K562 (cell line): Measurements from ENCODE around the gene RNF40. TPM values are rescaled to one million over a fixed set of nuclear protein-coding genes. Genes with fewer than 3 reads are reported as not detected.

Experiments used
- ARID3A ChIP-seq: IDR thresholded peaks from 2 replicates; pipeline ENCODE4 v1.6.1; 2012; ENCODE audit warnings: low read depth, low read length, improper control_type of control experiment, borderline replicate concordance
- CEBPG ChIP-seq, 3 experiments: fragments of 200-800 bp in 1 of 3; sonication (Bioruptor generic) in 1 of 3; sonication (generic) in 1 of 3; formaldehyde crosslinking in 1 of 3; IDR thresholded peaks in 2 of 3; conservative IDR thresholded peaks in 1 of 3; 2 replicates each; pipeline versions ENCODE4 v1.6.1 to v1.8.0; 2016 to 2022; ENCODE audit warnings: missing compliant biosample characterization in 2 of 3, missing genetic modification characterization in 2 of 3, mild to moderate bottlenecking in 1 of 3, missing genetic modification reagents in 1 of 3
- DEAF1 ChIP-seq: fragments of 450-650 bp; formaldehyde crosslinking; IDR thresholded peaks from 2 replicates; pipeline ENCODE4 v1.4.0; 2020; ENCODE audit warnings: mild to moderate bottlenecking, moderate library complexity
- E2F4 ChIP-seq: sonication (generic); formaldehyde crosslinking; IDR thresholded peaks from 2 replicates; pipeline ENCODE4 v1.8.0; 2022; ENCODE audit warnings: mild to moderate bottlenecking, low read depth, missing genetic modification reagents
- ESRRB ChIP-seq: fragments of 250-450 bp; sonication (Bioruptor Pico); IDR thresholded peaks from 2 replicates; pipeline ENCODE4 v1.5.0; 2020; ENCODE audit warnings: mild to moderate bottlenecking, moderate library complexity, borderline replicate concordance
- FIP1L1 ChIP-seq: fragments of 200-400 bp; formaldehyde crosslinking; IDR thresholded peaks from 2 replicates; pipeline ENCODE4 v1.6.1; 2018; ENCODE audit warnings: mild to moderate bottlenecking, low read depth, low read length; ENCODE audit not compliant: poor library complexity, severe bottlenecking
- FOXJ3 ChIP-seq: sonication (generic); formaldehyde crosslinking; IDR thresholded peaks from 2 replicates; pipeline ENCODE4 v1.4.0; 2020; ENCODE audit warnings: mild to moderate bottlenecking, missing genetic modification reagents
- LEF1 ChIP-seq: fragments of 450-650 bp; IDR thresholded peaks from 2 replicates; pipeline ENCODE4 v1.6.1; 2016; ENCODE audit warnings: mild to moderate bottlenecking
- PRMT5 ChIP-seq: sonication (generic); formaldehyde crosslinking; IDR thresholded peaks from 2 replicates; pipeline ENCODE4 v1.5.0; 2020; ENCODE audit warnings: missing genetic modification reagents
- SAFB2 ChIP-seq: fragments of 200-400 bp; formaldehyde crosslinking; IDR thresholded peaks from 2 replicates; pipeline ENCODE4 v1.6.1; 2018; ENCODE audit warnings: borderline replicate concordance, low read length, low read depth, moderate library complexity; ENCODE audit not compliant: severe bottlenecking
- SMAD3 ChIP-seq: fragments of 450-650 bp; formaldehyde crosslinking; conservative IDR thresholded peaks from 2 replicates; pipeline ENCODE4 v1.4.0; 2020; ENCODE audit warnings: mild to moderate bottlenecking
- TEAD2 ChIP-seq: fragments of 450-650 bp; IDR thresholded peaks from 2 replicates; pipeline ENCODE4 v1.6.1; 2016; ENCODE audit warnings: missing genetic modification characterization, control low read depth, missing compliant biosample characterization
- TSC22D4 ChIP-seq: fragments of 450-650 bp; IDR thresholded peaks from 2 replicates; pipeline ENCODE4 v1.6.1; 2016; ENCODE audit warnings: missing genetic modification characterization, missing biosample characterization, control low read depth
- ZFPM2 ChIP-seq: fragments of 250-450 bp; sonication (Bioruptor Pico); IDR thresholded peaks from 2 replicates; pipeline ENCODE4 v1.5.1; 2022; ENCODE audit warnings: mild to moderate bottlenecking
- ZMIZ1 ChIP-seq, 2 experiments: fragments of 150-350 bp in 1 of 2; IDR thresholded peaks; 2 replicates each; pipeline ENCODE4 v1.6.1; 2012 to 2016; ENCODE audit warnings: low read depth in 2 of 2, low read length in 2 of 2, mild to moderate bottlenecking in 1 of 2, moderate library complexity in 1 of 2
- ZNF655 ChIP-seq: fragments of 250-450 bp; sonication (Bioruptor Pico); IDR thresholded peaks from 2 replicates; pipeline ENCODE4 v1.5.0; 2021
- polyA plus RNA-seq, 8 experiments: library from polyadenylated mRNA; depleted of rRNA in 4 of 8; stranded (reverse) in 5 of 8; unstranded in 3 of 8; fragments of >200 nt; fragmentation: Nextera tagmentation in 2 of 8; fragmentation: Illumina TruSeq in 1 of 8; extraction: Ambion mirVana in 2 of 8; extraction: Trizol in 1 of 8; gene quantifications; 2 replicates each; pipeline versions ENCODE4 v1.2.1 to v1.2.3, GENCODE V29; 2011 to 2014; ENCODE audit warnings: inconsistent platforms in 1 of 8, missing spikeins in 1 of 8
- total RNA-seq, 7 experiments: library from RNA; depleted of rRNA in 6 of 7; stranded (reverse); fragments of >200 nt in 6 of 7; fragmentation: Illumina TruSeq in 2 of 7; extraction: Trizol in 2 of 7; gene quantifications; 2 replicates each; pipeline versions ENCODE4 v1.2.1 to v1.2.3, GENCODE V29; 2011 to 2021; ENCODE audit warnings: low replicate concordance in 1 of 7

The RNF40 gene
- total and polyA plus RNA-seq, 9 of the 15 experiments (the other 6 are each of a cell fraction or from before 2014, with no cell fraction given): 6.2 to 129 (median 81.5) TPM

- TF ChIP-seq ZMIZ1 (IDR thresholded peaks at IDR 0.05; ENCODE audit: low read depth in 2 of 2, low read length in 2 of 2) (no peak; a peak in 1 of 4 replicates), FOXJ3 (CRISPR knock-in tag) (no peak), ZNF655 (no peak), ESRRB (CRISPR knock-in tag) (no peak), FIP1L1 (no peak), TSC22D4 (no peak), PRMT5 (no peak), DEAF1 (CRISPR knock-in tag) (no peak), ARID3A (no peak), SMAD3 (no peak), CEBPG (CRISPR knock-in tag; IDR thresholded peaks at IDR 0.05) (peak; percentile 83; the same call in 1 of the 2 replicates), CEBPG (tag; conservative IDR thresholded peaks at IDR 0.05 in 1 of 2, IDR thresholded peaks at IDR 0.05 in 1 of 2) (peak; percentile 71 to 77), SAFB2 (no peak), ZFPM2 (no peak), TEAD2 (tag) (no peak), LEF1 (no peak), E2F4 (CRISPR knock-in tag) (no peak)
These were observed at the start of gene RNF40, which contains the start of gene CFAP119 (continued) for GRCh38 chr16:30761928-30762902.
